SK-N-SH (cell line): ENCODE results near the gene LTBP1. TPM values are rescaled to one million over a fixed set of nuclear protein-coding genes. Genes with fewer than 3 reads are reported as not detected.

Experiments used
- CTCF ChIA-PET: fragments of 300-600, 350-600 bp; formaldehyde crosslinking; extraction: SDS; loops from one replicate; lab custom pipeline; 2021; lab: Yijun Ruan, JAX
- POLR2A ChIA-PET: fragments of 350-600 bp; sonication (Branson Sonifier 250); formaldehyde crosslinking; extraction: SDS; loops from one replicate; lab custom pipeline; 2020; ENCODE audit warnings: antibody characterized with exemption, inconsistent platforms; lab: Yijun Ruan, JAX
- DNase-seq: peaks from one replicate; pipeline ENCODE4 v3.0.0; 2012
- H2AFZ ChIP-seq: fragments of 200-600 bp; sonication (generic); 2 replicates; pipeline ENCODE4 v1.8.1; 2016; ENCODE audit warnings: antibody characterized with exemption, mild to moderate bottlenecking, low read depth
- H3F3A ChIP-seq: fragments of 200-600 bp; sonication (generic); replicated peaks from 2 replicates; pipeline ENCODE3; 2016; ENCODE audit warnings: antibody characterized with exemption, mild to moderate bottlenecking; ENCODE audit not compliant: insufficient read depth
- H3K27ac ChIP-seq, 2 experiments: fragments of 200-500 bp in 1 of 2; fragments of 200-600 bp in 1 of 2; sonication (Bioruptor generic) in 1 of 2; sonication (generic), shearing (Covaris generic) in 1 of 2; 2 replicates each; pipeline versions ENCODE4 v1.5.1 to v1.6.1; 2014 to 2016; ENCODE audit warnings: low read depth in 2 of 2, inconsistent platforms in 1 of 2, low read length in 1 of 2, mild to moderate bottlenecking in 1 of 2, mixed read lengths in 1 of 2
- H3K27me3 ChIP-seq: fragments of 200-600 bp; sonication (generic), shearing (Covaris generic); 2 replicates; pipeline ENCODE4 v1.6.1; 2016; ENCODE audit warnings: mixed run types; ENCODE audit not compliant: insufficient read depth
- H3K36me3 ChIP-seq, 2 experiments: fragments of 200-500 bp in 1 of 2; fragments of 200-600 bp in 1 of 2; sonication (Bioruptor generic) in 1 of 2; sonication (generic) in 1 of 2; replicated peaks in 1 of 2; 2 replicates each; pipeline versions ENCODE3 to v1.5.1; 2014 to 2016; ENCODE audit warnings: low read length in 1 of 2, mild to moderate bottlenecking in 1 of 2; ENCODE audit not compliant: insufficient read depth in 2 of 2, control insufficient read depth in 1 of 2
- H3K4me1 ChIP-seq, 2 experiments: fragments of 200-500 bp in 1 of 2; fragments of 200-600 bp in 1 of 2; sonication (Bioruptor generic) in 1 of 2; sonication (generic), shearing (Covaris generic) in 1 of 2; 2 replicates each; pipeline versions ENCODE4 v1.5.1 to v1.6.1; 2014 to 2016; ENCODE audit warnings: low read depth in 1 of 2, low read length in 1 of 2, mixed run types in 1 of 2; ENCODE audit not compliant: insufficient read depth in 2 of 2, control insufficient read depth in 1 of 2
- H3K4me2 ChIP-seq: fragments of 200-600 bp; sonication (generic), shearing (Covaris generic); 2 replicates; pipeline ENCODE4 v1.6.1; 2017; ENCODE audit warnings: mixed run types
- H3K4me3 ChIP-seq, 2 experiments: fragments of 200-500 bp in 1 of 2; fragments of 200-600 bp in 1 of 2; sonication (Bioruptor generic) in 1 of 2; sonication (generic), shearing (Covaris generic) in 1 of 2; 2 replicates each; pipeline versions ENCODE4 v1.5.1 to v1.8.1; 2014 to 2016; ENCODE audit warnings: low read depth in 2 of 2, inconsistent platforms in 1 of 2, low read length in 1 of 2, mild to moderate bottlenecking in 1 of 2, mixed read lengths in 1 of 2, moderate library complexity in 1 of 2
- H3K79me2 ChIP-seq: fragments of 200-600 bp; sonication (generic); 2 replicates; pipeline ENCODE4 v1.8.1; 2017; ENCODE audit warnings: mild to moderate bottlenecking; ENCODE audit not compliant: insufficient read depth
- H3K9ac ChIP-seq: fragments of 200-600 bp; sonication (generic); 2 replicates; pipeline ENCODE4 v1.6.1; 2017; ENCODE audit warnings: mixed run types
- H3K9me2 ChIP-seq: fragments of 200-600 bp; sonication (generic); 2 replicates; pipeline ENCODE4 v1.6.1; 2017; ENCODE audit warnings: mixed run types
- H3K9me3 ChIP-seq: fragments of 200-600 bp; sonication (generic); 2 replicates; pipeline ENCODE4 v1.6.1; 2017; ENCODE audit warnings: mixed run types, mild to moderate bottlenecking, moderate library complexity
- H4K20me1 ChIP-seq: fragments of 200-600 bp; sonication (generic); 2 replicates; pipeline ENCODE4 v1.6.1; 2017; ENCODE audit warnings: mild to moderate bottlenecking, mixed run types; ENCODE audit not compliant: insufficient read depth
- EP300 ChIP-seq, 2 experiments: IDR thresholded peaks; 2 replicates each; pipeline versions ENCODE4 v1.4.0 to v1.6.1; 2012; ENCODE audit warnings: borderline replicate concordance in 1 of 2, low read depth in 1 of 2, low read length in 1 of 2
- FOXJ3 ChIP-seq: sonication (generic); formaldehyde crosslinking; IDR thresholded peaks from 2 replicates; pipeline ENCODE4 v1.5.1; 2020; ENCODE audit warnings: mild to moderate bottlenecking, missing genetic modification reagents
- NRF1 ChIP-seq: IDR thresholded peaks from 2 replicates; pipeline ENCODE4 v1.6.1; 2012; ENCODE audit warnings: low read depth, mild to moderate bottlenecking, low read length
- RAD21 ChIP-seq: IDR thresholded peaks from 2 replicates; pipeline ENCODE4 v1.6.1; 2012; ENCODE audit warnings: mild to moderate bottlenecking, low read length
- SIN3A ChIP-seq: IDR thresholded peaks from 2 replicates; pipeline ENCODE4 v1.6.1; 2012; ENCODE audit warnings: low read depth, mild to moderate bottlenecking, low read length, moderate library complexity, borderline replicate concordance
- SMC3 ChIP-seq: IDR thresholded peaks from 2 replicates; pipeline ENCODE4 v1.6.1; 2012; ENCODE audit warnings: low read depth, low read length, improper control_type of control experiment
- WGBS: methylation state at CpG from one replicate; pipeline ENCODE4 v1.1.6; 2017; ENCODE audit warnings: low lambda C conversion rate; 5-methylcytosine and 5-hydroxymethylcytosine counted together
- polyA plus RNA-seq, 3 experiments: library from polyadenylated mRNA; depleted of rRNA; stranded (reverse); fragments of >200 nt; gene quantifications; 2 replicates each; pipeline ENCODE4 v1.2.3, GENCODE V29; 2012
- TF ChIP-seq, protein P1 (sequence below): IDR thresholded peaks from 2 replicates; pipeline ENCODE4 v1.4.0; 2012; ENCODE audit warnings: low read depth, borderline replicate concordance
- TF ChIP-seq, protein P2 (sequence below): fragments of 200-600 bp; sonication (generic); IDR thresholded peaks from 2 replicates; pipeline ENCODE4 v1.6.1; 2017; ENCODE audit warnings: antibody characterized with exemption, mild to moderate bottlenecking, moderate library complexity

LTBP1 gene
- polyA plus RNA-seq, 1 of the 3 experiments (the other 2 are of a cell fraction), result 467 TPM

DNA sequence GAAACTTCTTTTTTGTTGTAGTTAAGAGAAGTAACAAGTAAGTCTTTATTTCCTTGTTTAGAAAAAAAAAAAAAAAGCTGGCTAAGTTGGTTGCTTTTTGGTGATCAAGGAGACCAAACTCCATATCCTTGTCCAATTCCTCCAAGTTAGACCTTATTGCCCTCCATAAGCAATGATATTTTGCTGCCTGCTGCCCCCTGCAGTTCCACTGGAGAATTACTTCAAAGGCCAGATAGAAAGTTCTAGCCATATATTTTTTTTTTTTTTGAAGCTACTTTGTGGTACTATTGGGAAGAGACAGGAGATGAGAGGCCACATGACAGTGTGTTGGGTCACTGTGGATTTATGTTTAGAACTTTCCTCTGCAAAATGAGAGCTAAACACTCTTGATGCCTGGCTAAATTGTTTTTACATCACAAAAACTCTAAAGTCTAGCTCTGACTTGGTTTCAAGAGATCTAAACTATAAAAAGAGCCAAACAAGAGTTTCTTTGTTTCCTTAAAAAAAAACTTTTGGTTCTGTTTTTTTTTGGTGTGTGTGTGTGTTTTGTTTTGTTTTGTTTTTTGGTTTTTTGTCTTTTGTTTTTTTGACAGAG is 449.0 kb downstream of the LTBP1 start:
- Histone ChIP-seq H3K4me2 (no peak overlapping the region), H3K27me3 (no peaks in the 10 kb centered on the region), H3F3A (peaks cover 22% of the 10 kb centered on the region), H2AFZ (0 out of 2 replicates have a peak overlapping the region, but pooled peaks have one; percentile 8), H3K27ac (peak overlapping the region in 1 of 2 experiments; percentile 16; a peak in 1 of 4 replicates)
- CTCF ChIA-PET, result interaction anchor here (0.6 to 2.3 kb wide), 12 partner anchors 11 to 628 kb away, joined by 3 to 14 read pairs (median 4); no protein-coding TSS in a partner anchor
- TF ChIP-seq FOXJ3 (no peak), RAD21 (peak; percentile 64), SMC3 (peak; percentile 39)
- TF ChIP-seq, protein P1, sequence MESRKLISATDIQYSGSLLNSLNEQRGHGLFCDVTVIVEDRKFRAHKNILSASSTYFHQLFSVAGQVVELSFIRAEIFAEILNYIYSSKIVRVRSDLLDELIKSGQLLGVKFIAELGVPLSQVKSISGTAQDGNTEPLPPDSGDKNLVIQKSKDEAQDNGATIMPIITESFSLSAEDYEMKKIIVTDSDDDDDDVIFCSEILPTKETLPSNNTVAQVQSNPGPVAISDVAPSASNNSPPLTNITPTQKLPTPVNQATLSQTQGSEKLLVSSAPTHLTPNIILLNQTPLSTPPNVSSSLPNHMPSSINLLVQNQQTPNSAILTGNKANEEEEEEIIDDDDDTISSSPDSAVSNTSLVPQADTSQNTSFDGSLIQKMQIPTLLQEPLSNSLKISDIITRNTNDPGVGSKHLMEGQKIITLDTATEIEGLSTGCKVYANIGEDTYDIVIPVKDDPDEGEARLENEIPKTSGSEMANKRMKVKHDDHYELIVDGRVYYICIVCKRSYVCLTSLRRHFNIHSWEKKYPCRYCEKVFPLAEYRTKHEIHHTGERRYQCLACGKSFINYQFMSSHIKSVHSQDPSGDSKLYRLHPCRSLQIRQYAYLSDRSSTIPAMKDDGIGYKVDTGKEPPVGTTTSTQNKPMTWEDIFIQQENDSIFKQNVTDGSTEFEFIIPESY, result no peak
- TF ChIP-seq, protein P2, sequence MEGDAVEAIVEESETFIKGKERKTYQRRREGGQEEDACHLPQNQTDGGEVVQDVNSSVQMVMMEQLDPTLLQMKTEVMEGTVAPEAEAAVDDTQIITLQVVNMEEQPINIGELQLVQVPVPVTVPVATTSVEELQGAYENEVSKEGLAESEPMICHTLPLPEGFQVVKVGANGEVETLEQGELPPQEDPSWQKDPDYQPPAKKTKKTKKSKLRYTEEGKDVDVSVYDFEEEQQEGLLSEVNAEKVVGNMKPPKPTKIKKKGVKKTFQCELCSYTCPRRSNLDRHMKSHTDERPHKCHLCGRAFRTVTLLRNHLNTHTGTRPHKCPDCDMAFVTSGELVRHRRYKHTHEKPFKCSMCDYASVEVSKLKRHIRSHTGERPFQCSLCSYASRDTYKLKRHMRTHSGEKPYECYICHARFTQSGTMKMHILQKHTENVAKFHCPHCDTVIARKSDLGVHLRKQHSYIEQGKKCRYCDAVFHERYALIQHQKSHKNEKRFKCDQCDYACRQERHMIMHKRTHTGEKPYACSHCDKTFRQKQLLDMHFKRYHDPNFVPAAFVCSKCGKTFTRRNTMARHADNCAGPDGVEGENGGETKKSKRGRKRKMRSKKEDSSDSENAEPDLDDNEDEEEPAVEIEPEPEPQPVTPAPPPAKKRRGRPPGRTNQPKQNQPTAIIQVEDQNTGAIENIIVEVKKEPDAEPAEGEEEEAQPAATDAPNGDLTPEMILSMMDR, result peak; percentile 94
- TF ChIP-seq, all 33 proteins: peak for 3
- no peaks in the 10 kb centered on the region for H4K20me1 ChIP-seq
- peaks cover 11 to 44% of the 10 kb centered on the region in 2 experiments for H3K36me3 ChIP-seq
- H3K9me3 ChIP-seq, result no peaks in the 10 kb centered on the region
- H3K9me2 ChIP-seq, result no peaks in the 10 kb centered on the region
- peak; percentile 50 for DNase-seq
- H3K4me3 ChIP-seq, result no peak overlapping the region
- no peak overlapping the region for H3K9ac ChIP-seq
- H3K4me1 ChIP-seq, result no peaks in the 10 kb centered on the region
- POLR2A ChIA-PET, result no interaction called here
- H3K79me2 ChIP-seq, result peaks cover 16% of the 10 kb centered on the region; the same call in 1 of the 2 replicates

DNA sequence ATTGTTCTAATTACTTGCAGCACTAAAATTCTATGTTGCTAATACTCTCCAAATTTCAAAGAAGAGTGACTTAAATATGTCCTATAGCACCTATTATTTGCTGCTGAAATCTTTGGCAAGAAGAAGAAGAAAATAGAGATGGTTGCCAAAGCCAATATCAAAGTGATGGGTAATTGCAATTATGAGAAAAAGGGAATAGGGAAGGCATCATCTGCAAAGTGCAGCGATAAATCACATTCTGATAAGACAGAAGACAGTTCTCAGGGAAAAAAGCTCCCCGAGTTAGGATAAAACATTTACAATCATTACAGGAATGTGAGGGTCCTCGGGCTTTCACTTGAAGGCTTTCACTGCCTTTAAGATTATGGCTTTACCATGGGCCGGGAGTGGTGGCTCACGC is 457.6 kb downstream of the LTBP1 start:
- 36% methylated on average over 4 of the region's 5 CpGs for WGBS
- DNase-seq, result no peak
- H3K4me1 ChIP-seq, result no peaks in the 10 kb centered on the region
- no peak overlapping the region for H2AFZ ChIP-seq
- H3K9me2 ChIP-seq, result no peaks in the 10 kb centered on the region
- TF ChIP-seq EP300 (IDR thresholded peaks at IDR 0.05; ENCODE audit: borderline replicate concordance in 1 of 2, low read depth in 1 of 2, low read length in 1 of 2) (no peak), NRF1 (no peak), SIN3A (no peak)
- peak overlapping the region in 1 of 2 experiments; percentile 66; a peak in 2 of 4 replicates for H3K27ac ChIP-seq
- no peak overlapping the region for H3K4me3 ChIP-seq
- no peaks in the 10 kb centered on the region for H3K27me3 ChIP-seq
- H3F3A ChIP-seq, result peaks cover 43% of the 10 kb centered on the region
- peaks cover 10% of the 10 kb centered on the region; the same call in 1 of the 2 replicates for H3K9me3 ChIP-seq
- H3K36me3 ChIP-seq, result peaks cover 0 to 11% of the 10 kb centered on the region in 2 experiments
- ChIA-PET POLR2A (no interaction called here), CTCF (interaction anchor here (1.1 kb wide), 1 partner anchor 32 kb away, joined by 4 read pairs; no protein-coding TSS in a partner anchor)
- H3K79me2 ChIP-seq, result no peaks in the 10 kb centered on the region
- H3K4me2 ChIP-seq, result no peak overlapping the region
- H4K20me1 ChIP-seq, result no peaks in the 10 kb centered on the region
- H3K9ac ChIP-seq, result no peak overlapping the region
